HG03139 (cell line): ENCODE results near the gene RTN4RL1.

Source experiments
- ATAC-seq: cut with Tn5 transposase; IDR thresholded peaks from one replicate; pipeline ENCODE4 v1.9.1; 2021; ENCODE audit not compliant: unreplicated experiment

Gene RTN4RL1

DNA sequence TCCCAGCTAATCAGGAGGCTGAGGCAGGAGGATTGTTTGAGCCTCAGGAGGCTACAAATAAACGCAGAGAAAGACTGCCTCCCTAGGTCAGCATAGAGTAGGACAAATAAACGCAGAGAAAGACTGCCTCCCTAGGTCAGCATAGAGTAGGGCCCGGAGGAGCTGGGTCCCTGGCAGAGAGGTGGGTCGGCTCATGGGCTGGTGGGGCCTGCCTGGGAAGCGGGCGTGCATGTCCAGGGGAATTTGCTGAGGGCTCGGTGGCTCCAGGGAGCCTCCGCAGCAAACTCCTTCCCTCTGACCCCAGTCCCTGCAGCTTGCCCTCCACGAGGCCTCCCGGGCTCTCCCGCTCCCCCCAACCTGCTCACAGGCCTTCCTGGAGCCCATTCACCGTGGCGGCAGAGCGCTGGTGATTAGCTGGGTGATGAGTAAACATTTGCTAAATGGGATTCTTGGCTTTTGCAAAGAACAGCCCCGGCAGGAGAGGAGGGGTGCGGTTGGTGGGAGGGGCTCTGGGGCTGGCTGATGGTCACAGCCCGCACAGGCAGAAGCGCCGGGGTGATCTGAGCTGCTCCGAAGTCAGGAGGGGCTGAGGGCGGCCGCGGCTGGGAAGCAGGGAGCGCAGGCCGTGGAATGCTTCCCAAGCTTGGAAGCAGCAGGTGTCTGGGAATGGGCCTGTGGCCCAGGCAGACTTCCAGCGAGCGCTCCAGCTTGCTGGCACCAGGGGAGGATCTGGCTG is 93.1 kb downstream of the RTN4RL1 start:
- ATAC-seq: no peak

DNA sequence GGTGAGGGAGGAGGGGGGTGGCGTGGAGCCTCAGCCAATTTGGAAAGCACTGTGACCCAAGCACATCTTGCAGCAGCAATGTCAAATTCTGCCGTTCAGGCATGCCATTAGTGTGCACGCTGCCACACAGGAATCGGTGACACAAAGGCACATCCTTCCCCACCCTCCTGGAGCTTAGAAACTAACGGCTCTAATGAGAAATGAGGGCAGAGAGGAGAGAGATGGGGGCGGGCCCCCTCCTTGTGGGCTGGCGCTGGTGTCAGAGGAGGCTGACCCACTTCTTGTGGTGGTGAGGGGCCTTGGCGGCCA is 94.8 kb downstream of the RTN4RL1 start:
- ATAC-seq: no peak

DNA sequence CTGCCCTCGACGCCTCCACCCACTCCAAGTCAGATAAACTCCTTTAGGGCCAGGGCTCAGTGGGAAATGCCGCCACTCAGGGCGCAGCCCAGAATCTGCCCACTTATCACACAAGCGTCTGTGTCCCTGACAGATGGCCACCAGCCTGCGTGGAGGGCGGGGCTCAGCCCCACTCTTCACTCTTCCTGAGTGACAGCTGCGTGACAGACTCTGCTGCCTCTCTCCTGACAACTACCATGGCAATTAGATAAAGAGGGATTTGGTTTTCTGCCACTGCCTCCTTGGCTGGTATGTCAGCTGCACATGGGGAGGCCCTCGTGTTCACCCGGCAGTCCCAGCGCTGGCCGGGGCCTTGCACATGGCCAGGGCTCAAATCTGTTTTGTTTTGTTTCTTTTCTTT is 96.2 kb downstream of the RTN4RL1 start:
- no peak for ATAC-seq

DNA sequence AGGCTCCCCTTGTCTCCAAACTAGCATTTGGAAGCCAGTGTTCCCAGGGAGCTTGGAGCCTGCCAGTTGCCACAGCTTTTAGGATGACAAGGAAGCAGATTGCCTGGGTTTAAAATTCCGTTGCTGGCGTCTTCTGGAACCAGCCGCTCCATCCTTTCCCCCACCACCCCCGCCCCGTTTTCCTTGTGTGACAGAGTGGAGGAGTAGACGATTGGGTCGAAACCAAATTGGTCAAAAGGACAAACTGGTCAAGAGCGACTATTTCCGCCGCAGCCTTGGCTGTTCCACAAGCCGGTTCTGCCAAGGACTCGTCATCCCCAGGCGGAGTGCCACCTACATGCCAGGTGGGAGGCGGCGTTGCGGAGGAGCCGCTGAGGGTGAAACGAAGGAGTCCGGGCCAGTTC is 104.2 kb downstream of the RTN4RL1 start:
- ATAC-seq: no peak

DNA sequence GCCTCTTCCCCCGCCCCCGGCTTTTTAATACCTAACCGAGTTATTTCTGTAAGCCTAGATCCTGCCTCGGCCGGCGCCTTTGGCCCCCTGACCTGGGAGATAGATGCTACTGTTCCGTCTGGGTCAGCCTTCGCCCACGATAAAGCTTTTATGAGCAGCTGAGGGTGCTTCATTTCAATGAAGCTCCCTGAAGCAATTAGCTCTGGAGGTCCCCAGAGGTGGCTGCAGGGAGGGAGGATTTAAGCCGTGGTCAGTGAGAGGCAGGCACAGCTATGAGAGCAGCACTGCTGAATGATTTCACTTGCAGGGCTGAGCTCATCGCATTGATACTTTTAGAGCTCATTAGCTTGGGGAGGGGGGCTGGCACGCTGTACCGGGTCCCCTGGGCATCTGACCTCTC is 105.9 kb downstream of the RTN4RL1 start:
- no peak for ATAC-seq

DNA sequence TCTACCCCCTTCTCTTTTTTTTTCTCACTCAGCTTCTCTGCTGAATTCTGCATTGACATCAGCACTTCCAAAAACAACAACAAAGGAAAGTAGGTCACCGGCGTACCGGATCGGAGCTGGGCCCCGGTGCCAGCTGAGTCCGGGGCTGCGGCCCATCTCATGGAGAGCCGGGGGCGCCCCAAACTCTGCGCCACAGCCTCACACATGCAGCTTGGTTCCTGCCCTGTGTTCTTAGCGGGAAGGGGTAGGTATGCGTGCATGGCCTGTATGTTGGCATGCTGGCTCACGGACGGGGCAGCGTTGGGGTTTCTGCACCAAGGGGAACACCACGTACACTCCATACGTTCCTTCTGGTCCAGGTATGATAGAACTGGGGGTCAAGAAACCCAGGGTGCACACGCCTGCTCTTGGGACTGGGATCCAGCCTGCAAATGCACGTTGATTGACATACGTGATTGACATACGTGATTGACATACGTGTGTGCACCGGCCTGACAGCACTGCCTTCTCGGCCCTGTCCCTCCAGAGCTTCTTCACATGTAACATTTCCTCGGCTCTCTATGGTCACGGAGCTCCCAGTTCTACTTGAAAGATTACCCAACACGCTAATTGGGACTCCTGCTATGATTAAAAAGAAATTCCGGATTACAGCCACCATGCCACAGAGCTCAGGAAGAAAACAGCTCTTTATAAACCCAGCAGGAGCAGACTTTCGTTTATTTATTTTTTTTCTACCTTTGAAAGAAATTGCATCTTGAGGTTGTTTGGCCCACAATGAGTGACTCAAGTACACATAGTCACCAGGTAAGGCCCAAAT is 106.6 kb downstream of the RTN4RL1 start:
- no peak for ATAC-seq

DNA sequence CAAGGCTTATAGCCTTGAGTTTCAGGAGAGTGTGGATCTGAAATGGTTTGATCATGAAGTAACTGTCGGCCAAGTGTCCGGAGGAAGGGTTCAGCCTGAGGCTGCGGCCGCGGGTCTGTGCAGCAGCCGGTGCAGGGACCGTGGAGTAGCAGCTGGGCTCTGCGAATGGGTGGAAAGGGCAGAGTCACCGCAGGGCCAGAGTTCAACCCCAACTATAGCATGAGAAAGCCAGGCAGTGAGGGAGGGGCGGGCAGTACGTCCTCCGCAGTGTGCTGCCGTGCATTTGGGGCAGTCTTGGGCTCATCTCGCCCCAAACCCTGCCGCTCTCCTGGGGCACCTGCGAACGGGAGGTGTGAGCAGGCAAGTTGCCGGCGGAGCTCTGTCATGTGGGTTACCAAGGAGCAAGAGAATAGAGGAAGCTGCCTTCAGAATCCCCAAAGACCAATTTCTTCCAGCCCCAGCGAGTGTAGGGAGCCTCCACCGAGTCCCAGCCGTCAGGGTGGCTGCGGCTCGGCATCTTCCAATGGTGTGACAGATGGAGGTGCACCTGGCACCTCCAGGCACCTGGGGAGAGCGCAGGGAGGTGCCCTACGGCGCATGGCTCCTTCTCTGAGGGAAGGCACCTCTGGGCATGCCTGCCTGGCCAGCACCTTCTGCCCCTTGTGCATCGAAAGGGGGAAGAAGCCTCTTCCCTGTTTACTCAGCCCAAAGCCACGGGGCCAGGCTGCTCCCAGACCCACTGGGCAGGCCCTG is 108.0 kb downstream of the RTN4RL1 start:
- no peak for ATAC-seq

DNA sequence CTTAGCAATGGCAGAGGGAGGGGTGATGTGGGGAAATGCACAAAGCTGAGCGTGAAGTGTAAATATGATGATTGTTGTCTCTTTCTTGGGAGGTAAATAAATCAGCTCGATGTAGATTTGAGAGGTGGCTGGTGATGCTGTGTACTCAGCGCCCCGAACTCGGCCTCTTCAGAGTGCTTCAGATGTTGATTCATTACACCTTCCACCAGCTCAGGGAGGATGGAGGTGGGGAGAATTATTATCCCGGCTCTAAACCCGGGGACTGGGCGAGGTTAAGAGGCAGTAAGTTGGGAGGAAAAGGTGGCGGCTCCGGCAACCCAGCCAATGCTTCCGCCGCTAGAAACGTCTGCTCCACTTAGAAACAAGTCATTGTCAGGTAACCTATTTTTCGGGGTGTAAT is 108.8 kb downstream of the RTN4RL1 start:
- no peak for ATAC-seq

DNA sequence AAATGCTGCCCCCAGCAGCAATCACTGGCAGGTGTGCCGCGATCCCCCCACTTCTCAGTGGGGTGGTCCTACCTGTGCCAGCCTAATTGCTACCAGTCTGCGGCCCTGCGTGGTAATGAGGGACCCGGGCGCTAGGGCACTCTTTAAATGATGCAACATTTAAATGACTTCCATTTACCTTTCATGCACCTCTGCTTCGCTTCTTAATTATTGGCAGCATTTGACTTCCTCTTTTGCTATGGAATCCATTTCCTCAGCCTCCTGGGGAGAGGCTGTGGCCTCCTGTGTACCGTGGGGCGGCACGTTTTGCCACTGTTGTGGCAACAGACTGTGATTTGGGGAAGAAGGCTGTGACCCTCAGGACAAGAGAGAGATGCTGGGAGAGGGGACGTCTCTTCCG is 109.2 kb downstream of the RTN4RL1 start:
- no peak for ATAC-seq

DNA sequence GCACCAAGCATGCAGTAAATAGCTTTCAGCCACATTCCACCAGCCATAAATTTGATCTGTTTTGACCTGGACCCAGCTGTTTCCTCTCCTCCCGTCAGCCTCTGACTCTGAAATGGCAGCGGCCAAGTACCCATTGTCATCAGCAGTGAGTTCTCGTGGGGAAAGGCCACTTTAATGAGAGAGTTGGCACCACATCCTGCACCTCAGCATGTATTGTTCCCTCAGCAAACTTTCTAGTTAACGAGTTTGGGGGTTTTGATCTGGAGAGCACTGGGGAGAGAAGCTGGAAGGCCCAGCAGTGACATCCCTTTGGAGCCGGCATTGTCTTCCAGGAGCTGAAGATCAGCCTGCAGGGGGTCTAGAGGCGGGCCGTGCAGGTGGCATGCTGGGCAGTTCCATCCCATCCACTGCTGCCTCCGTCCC is 110.5 kb downstream of the RTN4RL1 start:
- no peak for ATAC-seq

DNA sequence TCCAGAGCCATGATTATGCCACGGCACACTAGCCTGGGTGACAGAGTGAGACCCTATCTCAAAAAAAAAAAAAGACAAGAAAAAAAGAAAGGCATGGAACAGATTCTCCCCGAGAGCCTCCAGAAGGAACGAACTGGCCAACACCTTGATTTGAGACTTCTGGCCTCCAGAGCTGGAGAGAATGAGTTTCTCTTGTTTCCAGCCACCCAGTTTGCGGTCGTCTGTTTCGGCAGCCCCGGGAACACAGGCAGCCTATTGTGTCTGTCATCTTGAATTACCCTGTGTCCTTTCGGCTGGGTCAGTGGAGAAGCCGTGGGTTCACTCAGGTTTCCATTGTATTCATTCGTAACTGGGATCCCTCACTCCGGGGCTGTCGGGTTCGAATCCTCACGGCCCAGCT is 111.4 kb downstream of the RTN4RL1 start:
- ATAC-seq: no peak

DNA sequence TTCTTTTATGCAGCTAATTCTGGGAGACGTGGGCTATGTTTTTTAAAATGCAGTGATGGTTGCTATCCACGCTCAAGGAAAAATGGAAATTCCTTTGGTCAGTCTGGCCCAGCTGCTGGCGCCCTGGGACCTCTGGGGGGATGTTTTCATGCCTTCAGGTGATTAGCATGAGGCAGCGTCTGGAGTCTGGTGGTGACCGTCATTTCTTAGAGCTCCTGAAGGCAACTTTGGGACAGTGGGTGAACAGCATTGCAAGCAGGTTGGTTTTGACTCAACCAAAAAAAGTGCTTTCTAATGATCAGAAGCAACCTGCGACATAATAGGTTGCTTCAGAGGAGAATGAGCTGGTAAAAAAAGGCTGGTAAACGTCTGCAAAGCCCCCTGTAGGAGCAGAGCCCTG is 113.0 kb downstream of the RTN4RL1 start:
- ATAC-seq: no peak

DNA sequence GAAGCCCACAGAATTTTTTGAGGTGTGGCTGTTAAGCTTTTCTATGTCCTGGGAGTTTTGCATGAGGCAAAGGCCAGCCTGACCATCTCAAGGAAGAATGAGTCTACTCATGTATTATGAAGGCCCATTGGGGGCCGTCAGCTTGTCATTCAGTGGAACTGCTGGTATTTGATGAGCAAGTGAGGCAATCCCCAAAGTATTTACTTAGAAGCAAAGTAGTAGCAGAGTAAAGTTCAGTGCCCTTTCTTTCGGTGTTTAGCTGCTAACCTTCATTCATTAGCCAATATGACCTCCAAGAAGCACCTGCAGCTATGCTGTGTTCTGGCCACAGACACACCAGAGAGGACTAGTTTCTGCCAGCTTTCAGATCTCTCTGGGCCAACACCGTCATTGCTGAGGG is 115.1 kb downstream of the RTN4RL1 start:
- no peak for ATAC-seq

DNA sequence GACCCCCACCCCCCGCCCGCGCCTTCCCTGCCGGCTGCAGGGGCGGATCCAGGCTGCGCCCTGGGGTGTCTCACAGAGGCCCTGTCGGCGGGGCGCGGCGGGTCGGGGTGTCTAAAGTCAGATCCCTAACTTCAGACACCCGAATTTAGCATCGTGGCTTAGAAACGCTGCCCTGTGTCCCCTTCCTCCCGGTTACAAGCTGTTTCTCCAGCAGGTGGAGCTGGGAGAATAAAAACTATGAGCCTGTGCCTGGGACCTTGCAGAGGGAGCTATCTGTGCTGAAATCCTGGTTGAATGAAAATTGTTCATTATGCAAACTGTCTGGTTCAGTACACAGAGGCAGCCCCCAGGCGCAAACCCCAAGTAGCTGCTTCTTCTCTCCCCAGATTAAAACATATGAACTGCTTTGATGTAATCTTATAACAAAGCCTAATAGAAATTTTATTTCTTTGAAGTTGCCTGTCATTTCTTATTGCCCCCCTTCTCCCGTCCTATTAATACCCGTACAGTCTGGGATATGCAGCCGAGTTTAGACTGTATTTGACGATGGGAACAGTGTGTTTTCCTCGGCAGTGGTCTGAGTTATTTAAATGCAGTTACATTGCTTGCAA is 116.3 kb downstream of the RTN4RL1 start:
- no peak for ATAC-seq

DNA sequence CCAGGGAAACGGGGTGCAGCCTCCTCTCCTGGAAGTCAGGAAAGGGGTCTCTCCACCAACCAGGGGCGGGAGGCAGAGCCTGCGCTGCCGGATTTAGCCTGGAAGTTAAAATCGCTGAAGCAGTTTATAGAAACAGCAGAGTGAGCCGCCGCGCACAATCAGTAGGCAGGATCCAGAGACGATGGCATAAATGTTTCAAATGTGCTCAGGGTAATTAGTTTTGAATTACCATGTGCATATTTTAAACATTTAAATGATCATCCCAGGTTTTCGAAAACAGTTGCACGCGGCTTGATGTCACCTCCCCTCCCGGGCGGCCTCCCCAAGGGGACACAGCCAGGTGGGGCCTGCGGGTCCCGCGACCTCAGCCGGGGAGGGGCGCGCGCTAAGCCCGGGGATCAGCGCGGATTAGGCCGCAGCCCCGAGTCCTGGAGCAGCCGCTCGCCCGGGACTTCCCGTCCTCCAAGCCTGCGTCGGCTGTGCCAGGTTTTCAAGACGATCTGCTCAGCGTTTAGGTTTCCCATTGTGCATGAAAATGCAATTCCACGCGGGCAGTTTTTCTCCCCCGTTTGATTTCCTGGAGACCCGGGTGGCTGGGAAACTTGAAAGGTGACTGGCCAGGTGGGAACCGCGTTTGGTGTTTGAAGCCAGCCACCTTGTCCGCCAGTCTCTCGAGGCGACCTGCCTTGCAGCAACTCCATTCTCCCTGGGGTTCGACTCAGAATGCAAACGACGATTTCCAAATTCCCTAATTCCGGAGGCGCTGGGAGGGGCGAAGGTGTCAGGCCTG is 117.0 kb downstream of the RTN4RL1 start:
- no peak for ATAC-seq

DNA sequence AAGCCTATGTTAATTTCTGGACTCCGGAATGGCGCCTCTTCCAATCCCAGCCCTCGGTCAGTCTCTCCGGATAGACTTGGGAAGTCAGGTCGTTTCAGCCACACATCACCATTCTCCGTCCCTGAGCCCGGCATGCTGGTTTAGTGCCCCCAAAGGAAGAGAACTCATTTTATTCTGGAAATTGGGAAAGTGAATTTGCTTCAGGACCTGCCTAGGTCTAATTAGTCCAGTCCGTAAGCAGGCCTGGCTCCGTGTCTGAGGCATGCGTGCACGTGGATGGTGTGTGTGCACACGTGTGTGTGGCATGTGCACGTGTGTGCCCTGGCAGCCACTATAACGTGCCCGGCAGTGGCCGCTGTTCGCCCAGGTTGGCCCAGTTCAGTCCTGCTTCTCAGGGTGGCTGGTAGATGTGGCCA is 117.9 kb downstream of the RTN4RL1 start:
- no peak for ATAC-seq

DNA sequence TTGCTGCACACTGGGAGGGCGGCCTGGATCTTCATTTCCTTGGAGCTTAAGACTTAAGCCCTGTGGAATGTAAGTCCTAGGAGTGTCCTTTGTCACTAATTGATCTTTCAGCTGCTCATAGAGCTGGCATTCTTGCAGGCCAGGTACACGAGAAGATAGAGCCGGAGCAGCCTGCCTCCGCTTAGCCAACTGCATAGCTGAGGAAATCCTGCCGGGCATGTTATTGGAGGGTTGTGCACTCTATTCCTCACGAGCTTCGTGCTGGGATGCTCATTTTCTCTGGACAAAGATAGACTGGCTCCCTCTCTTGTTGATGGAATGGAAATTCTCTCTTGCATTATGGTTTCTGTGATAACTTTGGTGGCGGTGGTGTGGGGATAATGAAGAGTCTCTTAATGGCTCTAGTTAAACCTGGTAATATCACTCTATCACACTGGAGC is 118.5 kb downstream of the RTN4RL1 start:
- no peak for ATAC-seq

DNA sequence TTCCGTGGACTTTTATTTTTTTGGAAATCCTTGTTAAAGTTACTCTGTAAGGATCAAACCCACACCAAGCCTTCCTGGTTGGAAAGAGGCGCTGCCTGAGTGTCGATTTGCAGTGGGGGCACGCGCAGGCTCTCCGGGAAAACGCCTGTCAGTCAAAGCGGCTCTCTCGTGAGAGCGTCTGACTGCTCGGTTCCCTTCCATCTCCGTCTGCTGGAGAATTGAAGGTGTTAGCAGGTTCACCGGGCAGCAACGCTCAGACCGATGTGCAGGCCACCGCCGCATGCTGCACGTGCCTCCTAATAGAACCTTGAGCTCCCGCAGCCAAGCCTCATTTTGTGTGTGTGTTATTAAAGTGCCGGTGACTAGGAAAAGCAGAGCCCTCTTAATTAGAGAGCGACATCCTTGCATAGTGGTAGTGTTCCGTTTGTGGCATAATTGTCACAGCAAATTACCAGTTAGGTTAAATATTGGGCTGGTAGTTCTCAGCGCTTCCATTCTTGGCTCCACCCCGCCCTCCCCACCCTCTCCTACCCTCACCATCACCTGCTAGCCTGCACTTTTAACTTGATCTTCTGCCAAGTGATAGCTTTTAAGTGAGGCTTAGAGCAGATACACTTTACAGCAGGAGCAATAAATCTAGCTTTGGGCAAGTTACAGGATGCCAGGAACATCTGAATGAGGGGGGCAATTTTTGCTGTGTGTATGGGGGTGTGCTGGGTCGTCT is 119.8 kb downstream of the RTN4RL1 start:
- no peak for ATAC-seq

DNA sequence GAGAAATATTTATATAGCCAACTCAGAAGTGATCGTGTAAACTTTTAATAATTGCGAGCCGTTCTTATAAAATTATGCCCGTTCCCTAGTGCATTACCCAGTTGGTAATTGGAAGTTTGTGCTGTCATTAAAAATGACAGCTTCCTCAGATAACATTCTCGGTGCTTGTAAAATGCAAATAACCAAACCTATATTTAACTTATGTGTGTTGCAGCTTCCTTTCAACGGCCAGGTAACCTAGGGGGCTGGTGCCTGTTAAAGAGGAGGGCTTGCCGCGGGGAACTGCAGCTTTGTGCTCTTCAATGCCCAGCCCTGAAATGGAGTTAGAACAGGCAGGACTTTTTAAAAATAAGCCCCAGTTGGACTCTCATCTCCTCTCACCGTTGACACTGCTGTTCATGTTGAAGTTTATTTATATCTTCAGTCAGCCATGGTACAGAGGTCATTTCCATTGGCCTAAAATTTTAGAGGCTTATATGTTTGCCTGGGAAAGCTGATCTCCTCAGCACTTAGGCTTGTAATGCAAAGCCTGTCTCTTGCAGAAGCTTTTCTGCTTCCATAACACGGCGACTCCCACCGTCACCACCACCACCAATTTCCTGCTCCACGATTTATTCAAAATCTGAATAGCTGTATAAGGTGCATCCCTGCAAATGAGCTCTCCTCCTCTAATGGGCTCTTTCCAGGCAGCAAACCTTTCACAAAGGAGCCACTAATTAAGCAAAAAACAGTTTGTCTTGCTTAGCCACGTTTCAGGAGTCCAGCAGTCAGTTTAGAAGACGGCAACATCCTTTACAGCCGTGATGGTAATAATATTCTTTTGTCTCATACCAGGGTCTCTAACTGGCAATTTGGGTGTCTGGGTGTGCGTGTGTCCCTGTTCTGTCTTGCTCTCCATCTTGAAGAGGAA is 120.6 kb downstream of the RTN4RL1 start:
- ATAC-seq: no peak
